NOMO-1 treated with DMSO at 0.1 percent for 48 hours (cell line): ENCODE data around the gene TBC1D12.

Experiments
- DNase-seq: peaks from one replicate; lab custom pipeline; 2025; ENCODE audit not compliant: unreplicated experiment; lab: John Stamatoyannopoulos, UW

TBC1D12 gene

DNA sequence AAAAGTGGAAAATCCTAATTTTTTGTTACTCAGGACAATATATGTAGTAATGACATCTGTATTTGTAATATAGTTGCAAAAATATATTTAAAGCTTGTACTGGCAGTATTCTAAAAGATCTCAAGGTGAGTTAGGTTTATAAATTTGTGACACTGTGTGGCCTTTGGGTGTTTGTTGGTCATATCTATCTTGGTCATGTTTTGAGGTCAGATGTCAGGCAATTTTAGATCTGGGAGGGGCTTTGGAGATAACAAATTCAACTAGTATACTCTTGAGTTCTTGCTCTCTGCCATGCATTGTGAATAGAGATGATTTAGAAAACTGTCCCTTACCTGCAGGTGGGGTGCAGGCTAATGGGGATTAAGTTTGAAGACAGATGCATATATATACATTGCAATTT, 3.1 kb downstream of the TBC1D12 start:
- no peak for DNase-seq

DNA sequence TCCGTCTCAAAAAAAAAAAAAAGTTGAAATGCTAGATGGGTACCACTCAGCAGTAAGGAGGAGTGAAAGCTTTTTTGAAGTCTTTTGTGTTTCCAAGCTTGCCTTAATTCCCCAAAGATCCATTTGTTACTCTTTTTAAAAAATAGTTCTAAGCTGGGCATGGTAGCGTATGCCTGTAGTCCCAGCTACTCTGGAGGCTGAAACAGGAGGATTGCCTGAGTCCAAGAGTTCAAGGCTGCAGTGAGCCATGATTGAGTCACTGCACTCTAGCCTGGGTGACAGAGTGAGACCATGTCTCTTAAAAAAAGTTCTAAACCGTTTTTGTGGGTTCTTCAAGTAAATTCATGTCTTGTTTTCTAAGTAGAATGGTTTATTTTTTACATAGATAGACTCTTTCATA, 5.3 kb downstream of the TBC1D12 start:
- no peak for DNase-seq

DNA sequence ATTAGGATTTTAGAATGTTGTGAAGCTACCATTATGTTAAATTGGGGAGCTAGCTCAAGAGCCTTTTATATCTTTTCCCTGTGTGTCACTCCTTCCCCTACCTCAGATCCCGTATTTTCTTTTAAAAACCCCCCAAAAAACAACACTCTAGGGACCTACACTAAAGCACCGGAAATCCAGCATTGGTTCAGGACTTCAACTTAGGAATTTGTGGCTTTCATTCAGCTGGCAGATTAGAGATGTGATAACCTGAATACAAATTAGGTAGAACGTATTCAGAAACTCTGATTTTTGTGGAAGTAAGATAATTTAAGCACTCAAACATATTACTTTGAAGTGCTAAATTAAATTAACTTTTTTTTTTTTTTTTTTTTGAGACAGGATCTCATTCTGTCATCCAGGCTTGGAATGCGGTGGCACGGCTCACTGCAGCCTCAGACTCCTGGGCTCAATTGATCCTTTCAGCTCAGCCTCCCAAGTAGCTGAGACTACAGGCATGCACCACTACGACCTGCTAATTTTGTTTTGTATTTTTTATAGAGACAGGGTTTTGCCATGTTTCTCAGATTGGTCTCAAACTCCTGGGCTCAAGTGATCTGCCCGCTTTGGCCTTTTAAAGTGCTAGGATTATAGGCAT, 6.8 kb downstream of the TBC1D12 start:
- no peak for DNase-seq

DNA sequence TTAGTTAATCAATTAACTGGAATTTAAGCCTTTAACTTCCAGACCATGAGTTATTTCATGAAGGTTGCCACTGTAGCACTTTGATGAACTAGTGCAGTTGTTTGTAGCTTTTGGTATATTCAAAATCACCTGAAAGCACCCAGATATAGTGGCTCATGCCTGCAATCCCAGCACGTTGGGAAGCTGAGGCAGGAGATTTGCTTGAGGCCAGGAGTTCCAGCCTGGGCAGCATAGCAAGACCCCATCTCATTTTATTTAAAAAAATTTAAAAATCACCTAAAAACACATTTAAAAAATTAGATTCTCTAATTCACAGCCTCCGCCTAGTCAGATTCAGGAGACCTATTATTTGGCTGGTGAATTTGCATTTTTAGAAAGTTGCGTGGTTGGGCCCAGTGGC, 9.0 kb downstream of the TBC1D12 start:
- no peak for DNase-seq

DNA sequence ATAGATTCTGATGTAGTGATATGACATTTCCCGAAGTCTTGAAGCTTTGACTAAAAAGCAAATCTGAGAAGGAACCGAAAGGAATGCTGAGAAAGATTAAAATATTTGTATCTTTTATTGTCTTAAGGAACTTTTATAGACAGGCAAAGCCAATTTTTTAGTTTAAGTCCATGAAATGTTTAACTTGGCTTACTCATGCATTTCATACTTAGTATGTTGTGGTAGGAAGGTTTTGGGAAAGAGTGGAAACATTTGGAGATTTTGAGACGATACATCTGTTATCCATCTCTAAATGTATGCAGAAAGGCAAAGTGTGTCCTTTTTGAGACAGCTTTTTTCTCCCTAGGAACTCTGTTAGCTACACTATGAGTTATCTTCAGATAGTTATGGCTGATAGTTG, 10.1 kb downstream of the TBC1D12 start:
- no peak for DNase-seq

DNA sequence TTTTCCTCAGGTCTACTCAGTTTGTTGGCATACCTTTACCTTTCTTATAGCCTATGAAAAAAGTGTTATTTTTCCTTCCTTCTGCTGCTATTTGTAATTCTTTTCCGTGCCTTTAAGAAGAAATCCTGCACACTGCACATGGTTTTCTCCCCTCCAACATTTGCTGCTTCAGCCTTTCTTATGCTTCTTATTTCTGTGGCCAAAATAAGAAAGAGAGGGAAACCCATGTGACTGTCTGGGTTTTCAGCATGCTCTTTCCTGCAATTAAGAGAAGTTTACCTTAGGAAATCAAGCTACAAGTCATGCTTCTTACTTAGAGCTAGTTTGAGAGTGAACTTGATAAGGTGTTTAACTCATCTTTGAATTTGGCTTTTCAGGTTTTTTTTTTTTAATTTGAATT, 11.0 kb downstream of the TBC1D12 start:
- DNase-seq, result no peak

DNA sequence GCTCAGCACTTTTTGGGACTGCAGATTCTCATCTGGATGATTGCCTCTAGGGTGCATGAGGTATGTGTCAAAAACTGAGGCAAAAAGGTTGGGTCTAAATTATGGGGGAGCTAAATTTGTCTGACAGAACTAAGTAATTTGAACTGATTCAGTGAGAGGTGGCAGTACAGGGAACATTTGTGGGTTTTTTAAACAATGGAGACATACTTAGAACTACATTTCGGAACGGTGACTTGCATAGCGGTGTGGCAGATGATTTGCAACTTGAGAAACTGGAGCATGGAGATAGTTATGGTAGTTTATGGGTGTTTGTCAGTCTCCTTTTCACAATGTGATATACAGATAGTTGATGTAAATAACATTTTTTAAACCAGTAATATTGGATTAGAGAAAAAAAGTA, 14.6 kb downstream of the TBC1D12 start:
- no peak for DNase-seq

DNA sequence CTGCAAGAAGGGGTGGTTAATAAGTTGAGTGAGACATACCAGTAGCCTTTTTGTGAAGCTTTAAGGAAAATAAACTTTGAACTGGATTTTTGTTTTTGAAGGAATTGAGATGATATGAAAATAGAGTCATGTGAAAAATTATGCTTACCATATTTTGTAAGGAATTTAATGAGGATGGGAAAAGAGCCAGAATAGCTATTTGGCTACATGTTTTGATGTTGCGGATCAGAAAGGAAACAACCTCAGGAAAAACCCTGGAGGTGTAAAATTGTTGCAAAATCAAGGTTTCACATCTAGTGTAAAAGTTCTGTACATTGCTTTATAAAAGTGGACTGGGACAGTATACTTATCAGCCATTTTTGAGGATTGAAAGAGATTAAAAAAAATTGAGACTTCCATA, 15.0 kb downstream of the TBC1D12 start:
- no peak for DNase-seq

DNA sequence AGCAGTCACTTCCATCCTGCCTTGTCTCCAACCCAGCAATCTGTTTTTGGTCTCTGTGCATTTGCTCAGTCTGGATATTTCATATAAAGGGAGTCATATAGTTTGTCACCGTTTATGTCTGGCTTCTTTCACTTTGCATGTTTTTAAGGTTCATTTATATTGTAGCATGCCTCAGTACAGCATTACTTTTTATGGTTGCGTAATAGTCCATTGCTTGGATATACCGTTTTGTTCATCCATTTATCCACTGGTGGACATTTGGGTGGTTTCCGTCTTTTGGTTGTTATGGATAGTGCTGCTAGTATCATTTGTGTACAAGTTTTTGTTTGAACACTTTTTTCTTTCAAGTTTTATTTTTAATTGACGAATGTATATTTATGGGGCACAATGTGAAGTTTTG, 18.2 kb downstream of the TBC1D12 start:
- no peak for DNase-seq

DNA sequence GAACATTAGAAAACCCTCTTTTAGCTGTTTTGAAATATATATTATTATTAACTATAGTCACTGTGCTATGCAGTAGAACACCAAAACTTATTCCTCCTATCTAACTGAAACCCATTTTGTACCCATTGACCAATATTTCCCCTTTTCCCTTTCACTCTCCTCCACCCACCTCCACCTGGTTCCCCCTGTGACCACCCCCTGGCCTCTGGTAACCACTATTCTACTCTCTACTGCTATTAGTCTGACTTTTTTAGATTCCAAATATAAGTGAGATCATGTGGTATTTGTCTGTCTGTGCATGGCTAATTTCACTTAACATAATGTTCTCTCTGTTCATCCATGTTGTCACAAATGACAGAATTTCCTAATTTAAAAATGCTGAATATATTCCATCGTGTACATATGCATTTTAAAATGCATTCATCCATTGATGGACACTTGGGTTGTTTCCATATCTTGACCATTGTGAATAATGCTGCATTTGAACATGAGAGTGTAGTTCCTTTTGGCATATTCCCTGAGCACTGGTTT, 18.7 kb downstream of the TBC1D12 start:
- no peak for DNase-seq

DNA sequence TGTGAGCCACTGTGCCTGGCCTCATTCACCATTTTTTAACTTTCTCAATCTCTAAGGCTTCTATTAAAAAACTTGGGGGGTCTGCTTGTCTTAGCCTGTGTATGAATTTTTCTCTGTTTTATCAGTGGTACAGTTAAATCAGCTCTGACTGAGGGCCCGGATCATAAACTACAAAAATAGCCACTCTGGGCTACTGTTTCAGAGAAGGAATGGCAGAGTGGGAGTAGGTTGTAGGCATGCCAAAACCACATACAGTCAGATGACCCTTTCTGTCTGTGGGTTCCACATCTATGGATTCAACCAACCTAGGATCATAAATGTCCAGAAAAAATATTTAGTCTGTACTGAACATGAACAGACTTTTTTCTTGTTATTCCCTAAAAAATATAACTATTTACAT, 21.3 kb downstream of the TBC1D12 start:
- no peak for DNase-seq

DNA sequence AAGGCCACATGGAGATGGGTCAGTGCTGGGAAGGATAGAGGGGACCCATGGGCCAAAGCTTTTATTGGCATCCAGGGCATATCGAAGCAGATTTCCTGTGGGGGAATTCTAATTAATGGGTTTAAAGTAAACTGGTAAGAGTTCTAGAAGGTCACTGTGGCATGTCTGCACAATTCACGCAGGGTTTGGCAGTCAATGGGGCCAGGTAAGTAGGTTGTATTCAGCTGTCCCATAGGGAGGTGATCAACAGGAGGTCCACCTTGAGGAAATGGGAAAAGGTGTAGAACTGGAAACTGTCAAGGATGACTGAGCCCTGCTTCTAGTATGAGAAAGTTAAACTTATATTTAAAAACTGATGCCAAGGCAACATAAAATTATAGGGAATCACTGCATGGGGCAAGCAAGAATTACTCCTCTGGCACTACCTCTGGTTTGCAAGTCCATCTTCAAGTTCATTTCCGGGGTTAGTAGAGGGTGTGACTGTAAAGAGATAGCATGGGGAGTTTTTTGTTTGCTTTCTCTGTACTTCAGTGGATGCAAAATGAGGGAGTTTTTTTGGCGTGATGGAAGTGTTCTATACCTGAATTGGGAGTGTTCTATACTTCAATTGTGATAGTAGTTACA, 22.5 kb downstream of the TBC1D12 start:
- DNase-seq, result no peak

DNA sequence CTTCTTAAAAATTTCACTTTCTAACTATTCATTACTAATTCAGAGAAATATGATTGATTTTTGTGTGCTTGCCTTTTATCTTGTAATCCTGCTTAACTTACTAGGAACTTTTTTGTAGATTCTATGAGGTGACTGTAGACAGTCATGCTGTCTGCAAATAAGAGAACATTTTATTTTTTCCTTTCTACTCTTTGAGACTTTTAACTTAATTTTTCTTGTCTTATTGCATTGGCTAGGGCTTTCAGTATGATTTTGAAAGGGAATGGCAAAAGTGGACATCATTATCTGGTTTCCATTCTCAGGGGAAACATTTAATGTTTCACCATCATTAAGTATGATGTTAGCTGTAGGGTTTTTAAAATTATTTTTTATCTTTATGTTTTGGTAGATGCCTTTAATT, 23.6 kb downstream of the TBC1D12 start:
- no peak for DNase-seq

DNA sequence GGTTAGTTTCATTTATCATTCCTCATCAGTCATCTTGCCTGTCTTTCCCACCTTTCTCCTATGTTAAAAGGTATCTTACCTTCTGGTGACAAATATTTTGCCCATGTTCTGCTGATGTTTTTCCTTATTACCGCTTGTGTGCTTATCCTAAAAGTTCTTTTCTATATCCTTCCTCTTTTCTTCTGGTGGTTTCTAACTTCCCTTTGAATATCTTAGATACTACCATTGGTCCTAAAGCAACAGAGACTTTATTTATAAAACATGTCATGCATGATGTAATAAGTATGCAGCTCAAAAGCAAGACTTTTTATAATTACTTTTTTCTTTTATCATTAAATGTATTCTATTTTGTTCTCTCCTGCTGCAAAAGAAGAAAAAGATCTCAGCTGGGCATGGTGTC, 24.8 kb downstream of the TBC1D12 start:
- peak; percentile 57 for DNase-seq

DNA sequence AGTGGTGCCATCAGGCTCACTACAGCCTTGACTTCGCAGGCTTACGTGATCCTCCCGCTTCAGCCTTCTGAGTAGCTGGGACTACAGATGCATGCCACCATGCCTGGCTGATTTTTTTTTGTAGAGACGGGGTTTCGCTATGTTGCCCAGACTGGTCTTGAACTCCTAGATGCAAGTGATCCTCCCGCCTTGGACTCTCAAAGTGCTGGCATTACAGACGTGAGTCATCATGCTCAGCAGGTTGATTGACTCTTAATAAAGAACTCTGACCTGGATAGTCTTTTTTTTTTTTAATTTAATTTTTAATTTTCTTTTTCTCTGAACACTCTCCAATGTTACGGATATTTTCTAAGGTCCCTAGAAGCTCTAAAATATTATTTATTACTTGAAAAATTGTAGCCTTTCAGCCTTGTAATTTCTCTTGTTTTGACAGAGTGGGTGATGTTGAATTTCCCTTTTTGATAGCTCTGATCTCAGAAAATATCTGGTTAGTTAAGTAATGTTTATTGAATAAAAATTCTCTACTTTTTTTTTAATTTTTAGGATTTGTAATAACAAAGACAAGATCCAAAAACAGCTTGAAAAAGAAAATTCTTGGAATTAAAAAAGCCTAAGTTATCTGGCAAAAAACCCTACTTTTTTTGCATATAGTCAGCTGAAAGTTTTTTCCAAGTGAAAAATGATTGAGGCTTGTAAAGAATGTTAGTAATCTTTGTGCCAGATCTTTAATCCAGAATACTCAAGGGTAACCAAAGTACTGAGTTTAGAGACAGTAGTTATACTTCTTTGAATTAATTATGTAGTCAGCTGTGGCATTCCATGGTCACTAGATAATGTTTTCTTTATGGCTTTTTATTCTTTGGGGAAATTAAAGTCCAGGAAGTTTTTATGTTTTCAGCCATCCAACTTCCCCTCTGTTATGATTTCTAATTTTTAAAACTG, 26.7 kb downstream of the TBC1D12 start:
- no peak for DNase-seq

DNA sequence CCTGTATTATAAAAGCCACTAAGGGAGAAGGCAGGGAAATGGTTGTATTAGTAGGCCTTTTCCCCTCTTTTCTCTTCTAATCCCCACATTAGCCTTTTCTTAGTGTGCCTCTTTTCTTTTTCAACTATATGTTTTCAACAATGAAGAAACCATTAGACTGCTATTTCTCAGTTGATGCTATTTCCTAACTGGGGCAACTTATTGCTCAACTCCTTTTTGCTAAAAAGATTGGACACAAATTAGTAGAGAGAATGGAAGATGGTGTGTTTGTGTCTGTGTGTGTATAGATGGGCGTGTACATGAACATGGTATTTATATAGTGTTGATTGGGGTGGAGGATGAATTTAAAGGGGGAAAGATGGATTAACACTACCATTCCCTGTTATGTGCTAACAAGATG, 28.4 kb downstream of the TBC1D12 start:
- peak; percentile 33 for DNase-seq

DNA sequence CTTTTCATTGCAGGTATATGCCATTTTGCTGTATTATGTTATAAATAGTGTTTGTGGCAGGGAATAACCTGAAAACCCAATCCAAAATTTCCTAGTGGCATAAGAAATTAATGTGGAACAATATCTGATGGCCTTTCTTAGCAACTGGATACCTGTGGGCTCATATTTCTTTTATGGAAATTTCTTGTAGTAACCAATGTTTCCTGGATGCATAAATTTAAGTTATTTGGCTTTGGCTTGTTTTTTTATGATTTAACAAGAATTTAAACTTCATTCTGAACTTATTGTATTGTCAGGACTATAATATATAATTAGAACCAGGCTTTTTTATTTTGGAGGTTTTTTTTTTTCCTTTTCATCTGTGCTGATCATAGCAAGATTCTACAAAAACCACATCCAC, 30.1 kb downstream of the TBC1D12 start:
- no peak for DNase-seq

DNA sequence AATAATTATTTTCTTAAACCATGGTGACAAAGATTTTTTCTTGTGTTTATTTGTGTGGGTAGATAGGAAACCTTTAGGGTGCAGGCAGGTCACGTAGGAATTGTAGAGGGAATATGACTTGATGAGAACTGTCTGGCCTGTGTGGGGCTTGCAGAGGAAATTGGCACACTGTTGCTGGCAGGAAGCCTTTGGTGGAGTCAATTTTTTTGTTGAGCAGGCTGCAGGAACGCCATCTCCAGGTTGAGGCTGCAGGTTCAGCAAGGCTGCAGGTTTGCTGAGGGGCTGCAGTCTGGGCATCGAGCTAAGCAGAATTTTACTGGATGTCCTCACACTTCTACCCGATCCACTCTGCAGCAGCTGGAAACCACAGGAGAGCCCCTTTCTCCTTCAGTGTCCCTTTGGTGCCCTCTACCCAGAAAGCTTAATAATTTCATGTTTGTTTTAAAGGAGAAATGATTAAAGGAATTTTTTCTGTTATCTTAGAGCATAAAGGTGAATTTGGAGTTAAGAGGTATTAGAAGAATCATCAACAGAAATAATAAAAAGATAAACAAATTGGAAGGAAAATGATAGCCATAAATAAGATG, 37.0 kb downstream of the TBC1D12 start:
- peak; percentile 20 for DNase-seq

DNA sequence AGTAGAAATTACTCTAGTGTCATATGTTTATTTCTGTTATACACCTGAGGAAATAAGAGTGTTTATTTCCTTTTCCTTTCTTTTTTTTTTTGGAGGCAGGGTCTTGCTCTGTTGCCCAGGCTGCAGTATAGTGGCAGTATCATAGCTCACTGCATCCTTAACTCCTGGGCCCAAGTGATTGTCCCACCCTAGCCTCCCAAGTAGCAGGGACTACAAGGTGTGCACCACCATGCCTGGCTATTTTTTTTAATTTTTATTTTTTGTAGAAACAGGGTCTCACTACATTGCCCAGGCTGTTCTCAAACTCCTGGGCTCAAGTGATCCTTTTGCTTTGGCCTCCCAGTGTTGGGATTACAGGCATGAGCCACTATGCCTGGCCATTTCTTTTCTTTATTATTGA, 37.8 kb downstream of the TBC1D12 start:
- DNase-seq, result no peak

DNA sequence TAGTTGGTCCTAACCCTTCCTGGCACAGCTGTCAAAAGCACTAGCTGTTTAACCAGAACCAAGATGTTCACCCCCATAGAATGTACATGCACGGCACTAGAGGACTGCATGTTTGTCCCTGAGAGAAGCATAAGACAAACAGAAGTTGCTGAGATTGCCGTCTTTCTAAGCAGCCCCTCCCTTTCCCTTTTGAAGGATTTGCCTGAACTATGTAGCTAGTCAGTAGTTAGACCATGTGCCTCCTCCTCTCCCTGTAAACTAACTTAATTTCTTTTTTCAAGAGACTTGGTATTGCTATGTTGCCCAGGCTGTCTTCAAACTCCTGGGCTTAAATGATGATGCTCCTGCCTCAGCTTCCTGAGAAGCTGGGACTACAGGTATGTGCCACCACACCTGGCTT, 40.7 kb downstream of the TBC1D12 start:
- DNase-seq, result no peak

DNA sequence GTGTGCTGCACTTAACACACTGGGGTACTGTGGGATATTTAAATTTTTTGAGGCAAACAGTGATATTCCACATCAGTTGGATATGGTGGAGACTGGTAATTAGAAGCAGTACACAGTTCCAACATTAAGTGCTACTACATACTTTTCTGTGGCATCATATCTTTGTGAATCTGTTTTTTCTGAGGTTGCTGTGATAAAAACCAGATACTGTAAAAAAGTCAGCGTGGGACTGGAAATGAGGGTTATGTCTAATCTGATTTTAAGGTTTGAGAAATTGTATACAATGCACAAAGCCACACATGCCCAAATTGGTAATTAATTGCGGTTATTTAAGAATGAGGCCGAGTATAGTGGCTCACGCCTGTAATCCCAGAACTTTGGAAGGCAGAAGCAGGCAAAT, 41.2 kb downstream of the TBC1D12 start:
- no peak for DNase-seq

DNA sequence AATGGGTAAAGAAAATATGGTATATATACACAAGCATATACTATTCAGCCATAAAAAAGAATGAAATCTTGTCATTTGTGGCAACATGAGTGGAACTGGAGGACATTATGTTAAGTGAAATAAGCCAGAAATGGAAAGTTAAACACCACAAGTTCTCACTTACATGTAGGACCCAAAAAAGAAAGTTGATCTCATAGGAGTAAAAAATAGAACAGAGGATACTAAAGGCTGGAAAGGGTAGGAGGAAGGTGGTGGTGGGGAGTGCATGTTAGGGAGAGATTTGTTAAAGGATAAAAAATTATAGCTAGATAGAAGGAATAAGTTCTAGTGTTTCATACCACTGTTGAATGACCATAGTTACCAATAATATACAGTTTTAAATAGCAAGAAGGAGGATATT, 48.4 kb downstream of the TBC1D12 start:
- no peak for DNase-seq
